ENCODE data around the gene CABLES2.

- TF ChIP-seq GATA2 (IDR thresholded peaks at IDR 0.05; ENCODE audit: low read depth, low read length) (no peak), GATA3 (IDR thresholded peaks at IDR 0.05; ENCODE audit: low read depth, low read length) (no peak)
Observed at GRCh38 chr20:62405981-62406513, 1.0 kb downstream of the CABLES2 start.

Data from SH-SY5Y (cell line).